Stimulated activated CD8-positive, alpha-beta memory T cell treated with anti-CD3 and anti-CD28 coated beads, Interleukin-2, amount 100 ng/mL, for 1 hour (primary cell): ENCODE measurements around the gene INAVA.
"Not testable (repeated sequence)": the region's sequence is repeated elsewhere in the genome, so short reads cannot be mapped to it uniquely, and the experiment has no call there.

Source experiments
- DNase-seq, 2 donors: peaks; one replicate each; pipeline ENCODE4 v3.0.0-alpha.2; 2020; ENCODE audit warnings: low read depth in 2 of 2

The INAVA gene

DNA sequence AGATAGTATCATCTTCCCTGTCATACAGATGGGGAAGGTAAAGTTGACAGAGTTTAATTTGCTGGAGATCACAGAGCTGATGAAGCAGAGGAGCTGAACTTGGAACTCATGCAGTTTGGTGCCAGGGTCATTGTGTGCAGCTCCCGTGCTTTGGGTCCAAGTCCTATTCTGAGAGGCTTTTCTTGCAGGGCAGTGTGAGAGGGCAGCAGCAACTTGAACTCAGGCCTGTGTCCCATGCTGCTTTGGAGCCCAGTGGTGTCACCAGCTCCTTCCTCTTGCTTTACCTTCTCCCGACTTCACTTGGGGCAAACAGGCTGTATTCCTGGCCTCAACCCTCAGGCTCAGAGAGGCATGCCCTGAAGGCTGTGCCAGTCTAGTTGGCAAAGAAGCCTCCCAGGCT lies 24.7 kb downstream of the INAVA start:
- DNase-seq = no peak

DNA sequence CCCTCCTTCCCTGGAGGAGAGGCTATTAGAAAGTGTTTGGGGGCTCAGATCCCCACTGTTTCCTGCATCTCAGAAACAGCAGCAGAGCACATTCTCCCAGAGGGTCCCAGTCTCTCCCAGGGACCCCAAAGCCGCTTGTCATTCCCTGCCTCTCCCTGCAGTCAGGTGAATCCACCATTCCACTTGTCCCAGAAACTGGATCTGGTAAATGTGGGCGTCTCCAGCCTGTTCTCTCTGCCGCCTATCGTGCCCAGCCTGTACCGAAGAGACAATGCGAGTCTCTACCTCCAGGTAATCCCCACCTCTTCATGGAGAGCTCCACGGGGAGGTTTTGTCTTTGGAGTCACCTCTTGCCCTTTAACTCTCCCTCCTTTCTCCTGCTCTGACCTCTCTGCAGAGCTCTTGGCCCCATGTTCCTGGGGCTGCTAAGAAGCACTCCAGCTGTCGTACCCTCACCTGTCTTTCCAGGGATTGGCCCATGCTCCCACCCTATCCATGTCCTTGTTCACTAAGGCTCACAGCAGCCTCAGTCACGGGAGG lies 26.9 kb downstream of the INAVA start:
- no peak for DNase-seq

DNA sequence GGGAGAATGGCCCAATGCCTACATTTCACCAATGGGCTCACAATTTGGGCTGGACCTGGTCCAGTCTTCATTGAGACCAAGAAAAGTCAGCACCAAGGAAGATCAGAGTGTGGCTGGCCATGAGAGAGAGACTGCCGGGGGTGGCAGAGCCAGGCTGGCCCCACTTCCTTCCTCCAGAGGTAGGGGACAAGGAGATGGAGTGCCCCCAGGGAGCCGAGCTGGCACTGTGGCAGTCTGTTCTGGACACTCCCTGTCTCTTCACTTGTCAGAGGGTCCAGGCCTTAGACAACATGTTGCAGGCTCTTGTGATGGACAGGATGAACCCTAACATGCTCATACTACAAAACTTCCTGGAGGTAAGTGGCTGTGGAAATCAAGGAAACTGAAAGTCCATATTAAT lies 27.7 kb downstream of the INAVA start:
- DNase-seq = no peak

- DNase-seq = no peak
Measured at GRCh38 chr1:200923601-200924000, 28.9 kb downstream of the INAVA start.

DNA sequence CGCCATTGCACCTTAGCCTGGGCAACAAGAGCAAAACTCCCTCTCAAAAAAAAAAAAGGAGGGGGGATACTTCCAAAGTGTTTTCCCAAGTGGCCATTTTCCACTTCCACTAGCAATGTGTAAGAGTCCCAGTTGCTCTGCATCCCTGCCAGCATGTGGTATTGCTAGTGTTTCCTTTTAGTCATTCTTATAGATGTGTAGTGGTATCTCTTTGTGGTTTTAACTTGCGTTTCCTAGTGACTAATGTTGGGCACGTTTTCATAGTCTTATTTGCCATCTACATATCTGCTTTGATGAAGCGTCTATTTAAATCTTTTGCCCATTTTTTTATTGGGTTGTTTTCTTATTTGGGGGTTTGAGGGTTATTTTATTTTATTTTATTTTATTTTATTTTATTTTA lies 31.1 kb downstream of the INAVA start:
- DNase-seq = no peak

DNA sequence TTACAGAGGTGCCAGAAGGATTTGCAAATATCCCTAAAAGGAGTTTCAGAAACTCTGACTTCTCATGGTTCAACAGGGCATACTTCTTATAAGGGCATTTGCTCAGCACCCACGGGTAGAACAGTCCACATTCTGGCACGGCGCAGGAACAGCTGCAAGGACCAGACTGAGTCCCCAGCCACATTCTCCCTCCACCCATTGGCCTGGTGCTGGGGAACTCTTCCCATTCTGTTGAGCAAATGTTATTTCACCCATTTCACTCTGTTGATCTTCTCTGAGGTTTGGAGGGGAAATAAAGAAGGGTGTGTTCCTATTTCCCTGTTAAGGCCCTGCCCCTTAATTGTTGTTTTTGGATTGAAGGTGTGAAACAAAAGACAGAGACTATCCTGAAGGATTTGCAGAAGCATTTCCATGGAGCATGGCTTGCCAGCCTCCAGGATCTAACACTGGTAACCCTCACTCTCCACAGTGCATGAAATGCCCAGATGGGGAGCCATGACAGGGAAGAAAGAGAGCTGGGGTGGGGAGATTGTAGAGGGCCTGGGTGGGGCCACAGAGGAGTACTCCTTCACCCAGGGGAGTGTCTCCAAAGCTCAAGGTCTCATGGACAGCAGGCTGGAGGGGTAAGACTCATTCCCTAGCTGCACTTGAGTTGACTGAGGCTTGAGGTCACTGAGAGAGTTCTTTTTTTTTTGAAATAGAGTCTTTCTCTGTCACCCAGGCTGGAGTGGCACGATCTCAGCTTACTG lies 35.0 kb downstream of the INAVA start:
- DNase-seq = no peak

- DNase-seq = not testable (repeated sequence)
Measured at GRCh38 chr1:200930285-200930684, 35.6 kb downstream of the INAVA start.

GRCh38 chr1:200931776-200932175 lies 37.1 kb downstream of the INAVA start:
- DNase-seq = no peak

GRCh38 chr1:200934676-200935245 lies 40.1 kb downstream of the INAVA start:
- DNase-seq = no peak

DNA sequence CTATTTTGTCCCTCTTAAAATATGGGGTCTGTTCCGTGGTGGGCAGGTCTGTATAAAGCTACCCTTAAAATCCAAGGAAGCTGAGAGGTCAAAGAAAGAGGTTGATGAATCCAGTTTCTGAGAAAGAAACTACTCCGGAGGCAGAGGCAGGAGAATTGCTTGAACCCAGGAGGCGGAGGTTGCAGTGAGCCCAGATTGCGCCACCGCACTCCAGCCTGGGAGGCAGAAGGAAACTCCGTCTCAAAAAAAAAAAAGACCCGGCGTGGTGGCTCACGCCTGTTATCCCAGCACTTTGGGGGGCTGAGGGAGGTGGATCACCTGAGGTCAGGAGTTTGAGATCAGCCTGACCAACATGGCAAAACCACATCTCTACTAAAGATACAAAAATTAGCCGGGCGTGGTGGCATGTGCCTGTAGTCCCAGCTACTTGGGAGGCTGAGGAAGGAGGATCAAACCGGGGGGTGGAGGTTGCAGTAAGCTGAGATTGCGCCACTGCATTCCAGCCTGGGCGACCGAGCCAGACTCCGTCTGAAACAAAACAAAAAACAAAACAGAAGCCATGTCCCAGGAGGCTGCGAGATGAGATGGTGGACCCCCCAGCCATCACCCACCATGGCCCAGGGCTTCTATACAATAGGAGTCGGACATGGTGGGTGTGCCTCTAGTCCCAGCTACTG lies 40.7 kb downstream of the INAVA start:
- not testable (repeated sequence) for DNase-seq

- no peak for DNase-seq
Measured at GRCh38 chr1:200938955-200939354, 44.3 kb downstream of the INAVA start.

DNA sequence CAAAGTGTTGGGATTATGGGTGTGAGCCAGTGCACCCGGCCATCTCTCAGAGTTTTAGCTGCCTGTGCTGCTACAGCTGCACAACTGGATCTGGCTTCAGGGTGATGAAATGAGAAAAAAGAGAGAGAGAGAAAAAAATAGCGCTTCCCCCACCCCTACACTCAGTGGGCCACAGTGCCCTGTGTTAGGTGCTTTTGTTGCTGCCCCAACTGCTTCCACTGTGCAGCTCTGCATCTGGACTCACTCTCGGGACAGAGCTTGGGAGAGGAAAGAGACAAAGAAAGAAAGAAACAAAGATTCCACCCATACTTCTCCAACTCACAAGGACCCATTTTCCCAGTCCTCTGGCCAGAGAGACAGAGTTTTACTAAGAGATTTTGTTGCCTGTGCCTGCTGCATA lies 50.4 kb downstream of the INAVA start:
- DNase-seq = no peak

GRCh38 chr1:200947059-200947566 lies 52.4 kb downstream of the INAVA start:
- DNase-seq = no peak

GRCh38 chr1:200949626-200950025 lies 54.9 kb downstream of the INAVA start:
- DNase-seq = no peak

- DNase-seq = no peak
Measured at GRCh38 chr1:200951016-200951415, 56.3 kb downstream of the INAVA start.

GRCh38 chr1:200954434-200954833 lies 59.7 kb downstream of the INAVA start:
- DNase-seq = no peak

DNA sequence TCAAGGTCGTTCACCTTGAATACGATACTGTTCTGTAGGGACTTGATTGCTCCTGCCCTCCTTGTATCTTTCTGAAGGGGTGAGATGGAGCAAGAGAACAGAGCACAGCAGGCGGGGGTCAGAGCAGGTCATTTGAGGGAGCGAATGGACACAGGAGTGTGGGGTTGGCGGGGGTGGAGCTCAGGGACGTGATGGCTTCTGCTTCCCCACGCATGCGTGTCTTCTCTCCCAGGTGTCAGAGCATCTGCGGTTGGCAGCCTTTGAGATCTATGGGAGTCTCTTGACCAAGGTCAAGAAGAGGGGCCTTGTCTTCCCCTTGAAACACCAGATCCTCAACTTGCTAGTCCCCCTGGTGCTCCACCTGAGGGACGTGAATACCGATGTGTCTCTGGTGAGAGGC lies 63.9 kb downstream of the INAVA start:
- DNase-seq = no peak

GRCh38 chr1:200959411-200959921 lies 64.8 kb downstream of the INAVA start:
- no peak for DNase-seq

DNA sequence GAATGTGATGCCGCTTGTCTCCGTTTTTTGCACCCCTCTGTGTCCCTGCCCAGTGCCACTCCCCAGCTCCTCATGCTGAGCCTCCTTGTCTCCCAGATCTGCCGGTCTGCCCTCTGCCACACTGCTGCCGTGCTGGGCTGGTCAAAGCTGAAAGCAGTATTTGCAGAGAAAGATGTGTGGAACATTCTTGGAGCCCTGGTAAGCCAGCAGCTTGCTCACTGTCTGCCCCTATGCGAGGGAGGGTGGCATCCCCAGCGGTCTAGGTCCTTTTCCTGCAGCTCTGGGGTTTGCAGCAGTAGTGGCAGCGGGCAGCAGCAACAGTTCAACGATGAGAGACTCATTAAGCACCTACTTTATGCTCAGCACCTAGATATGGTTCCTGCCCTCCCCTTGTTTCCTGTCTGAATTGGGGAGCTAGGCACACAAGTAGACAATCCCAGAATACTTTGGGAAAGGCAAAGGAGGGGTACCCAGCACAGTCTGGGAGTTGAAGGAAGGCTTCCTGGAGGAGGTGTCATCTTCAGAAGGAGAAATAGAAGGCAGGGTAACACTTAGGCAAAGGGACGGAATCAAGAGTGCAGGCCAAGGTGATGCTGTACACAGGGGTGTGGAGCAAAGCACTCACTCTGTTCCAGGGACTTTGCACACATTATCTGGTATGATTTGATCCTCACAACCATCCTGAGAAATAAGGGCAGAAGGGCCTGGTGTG lies 65.7 kb downstream of the INAVA start:
- DNase-seq = no peak

DNA sequence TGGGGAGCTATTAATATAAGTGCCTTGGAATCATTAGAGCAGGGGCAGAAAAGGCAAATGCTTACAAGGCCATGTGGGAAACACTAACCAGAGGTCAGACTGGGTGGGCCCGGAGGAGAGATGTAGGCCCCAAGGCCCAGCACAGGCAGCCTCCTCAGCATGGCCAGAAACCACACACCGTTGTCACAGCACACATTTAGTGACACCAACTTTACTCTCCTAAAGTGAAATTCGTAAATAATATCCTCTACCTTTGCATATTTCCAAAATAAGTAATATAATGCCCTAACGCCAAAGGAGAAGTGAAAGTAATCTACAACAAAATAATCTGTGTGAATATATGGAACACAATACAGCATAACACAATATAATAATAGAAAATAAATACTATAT lies 66.2 kb downstream of the INAVA start:
- DNase-seq = no peak

GRCh38 chr1:200962151-200962550 lies 67.5 kb downstream of the INAVA start:
- DNase-seq = not testable (repeated sequence)

GRCh38 chr1:200962631-200963030 lies 67.9 kb downstream of the INAVA start:
- no peak for DNase-seq
